WI38 (cell line): ENCODE data around the gene VPS35.

Experiments used
- H3K4me3 ChIP-seq: 2 replicates; pipeline ENCODE4 v1.5.1; 2011; ENCODE audit warnings: low read depth, mild to moderate bottlenecking, control low read depth, low read length
- TF ChIP-seq, protein P1 (sequence below): IDR thresholded peaks from 2 replicates; pipeline ENCODE4 v1.5.1; 2012; ENCODE audit warnings: low read depth, mild to moderate bottlenecking, control low read depth, low read length

Gene VPS35

GRCh38 chr16:46696957-46697356 lies 8.0 kb upstream of the VPS35 start:
- TF ChIP-seq, protein P1, sequence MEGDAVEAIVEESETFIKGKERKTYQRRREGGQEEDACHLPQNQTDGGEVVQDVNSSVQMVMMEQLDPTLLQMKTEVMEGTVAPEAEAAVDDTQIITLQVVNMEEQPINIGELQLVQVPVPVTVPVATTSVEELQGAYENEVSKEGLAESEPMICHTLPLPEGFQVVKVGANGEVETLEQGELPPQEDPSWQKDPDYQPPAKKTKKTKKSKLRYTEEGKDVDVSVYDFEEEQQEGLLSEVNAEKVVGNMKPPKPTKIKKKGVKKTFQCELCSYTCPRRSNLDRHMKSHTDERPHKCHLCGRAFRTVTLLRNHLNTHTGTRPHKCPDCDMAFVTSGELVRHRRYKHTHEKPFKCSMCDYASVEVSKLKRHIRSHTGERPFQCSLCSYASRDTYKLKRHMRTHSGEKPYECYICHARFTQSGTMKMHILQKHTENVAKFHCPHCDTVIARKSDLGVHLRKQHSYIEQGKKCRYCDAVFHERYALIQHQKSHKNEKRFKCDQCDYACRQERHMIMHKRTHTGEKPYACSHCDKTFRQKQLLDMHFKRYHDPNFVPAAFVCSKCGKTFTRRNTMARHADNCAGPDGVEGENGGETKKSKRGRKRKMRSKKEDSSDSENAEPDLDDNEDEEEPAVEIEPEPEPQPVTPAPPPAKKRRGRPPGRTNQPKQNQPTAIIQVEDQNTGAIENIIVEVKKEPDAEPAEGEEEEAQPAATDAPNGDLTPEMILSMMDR, result no peak
- no peak overlapping the region for H3K4me3 ChIP-seq

- no peak overlapping the region for H3K4me3 ChIP-seq
- TF ChIP-seq, protein P1, result no peak
Measured at GRCh38 chr16:46695937-46696336, 7.0 kb upstream of the VPS35 start.

DNA sequence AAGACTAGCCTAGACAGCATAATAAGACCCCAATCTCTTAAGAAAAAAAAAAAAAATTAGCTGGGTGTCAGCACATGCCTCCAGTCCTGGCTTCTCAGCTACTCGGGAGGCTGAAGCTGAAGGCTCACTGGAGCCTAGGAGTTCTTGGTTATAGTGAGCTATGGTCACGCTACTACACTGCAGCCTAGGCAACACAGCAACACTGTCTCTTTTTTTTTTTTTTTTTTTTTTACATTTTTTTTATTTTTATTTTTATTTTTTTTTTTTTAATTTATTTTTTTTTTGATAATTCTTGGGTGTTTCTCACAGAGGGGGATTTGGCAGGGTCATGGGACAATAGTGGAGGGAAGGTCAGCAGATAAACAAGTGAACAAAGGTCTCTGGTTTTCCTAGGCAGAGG lies 4.6 kb upstream of the VPS35 start:
- H3K4me3 ChIP-seq, result no peak overlapping the region
- TF ChIP-seq, protein P1, result no peak

- H3K4me3 ChIP-seq, result no peak overlapping the region
- TF ChIP-seq, protein P1, result no peak
Measured at GRCh38 chr16:46691726-46692125, 2.7 kb upstream of the VPS35 start.

GRCh38 chr16:46690281-46691178 lies 1.6 kb upstream of the VPS35 start:
- TF ChIP-seq, protein P1, result no peak; the same call in 1 of the 2 replicates
- peak overlapping the region; percentile 78 for H3K4me3 ChIP-seq

GRCh38 chr16:46689365-46690280 lies 645 bp upstream of the VPS35 start, which contains the start of gene ORC6:
Gene ORC6, plus strand, starts transcription at chr16:46689659. Its CDS starts 47 bp downstream, at chr16:46689706.
- TF ChIP-seq, protein P1, result peak; percentile 38; the same call in 1 of the 2 replicates

More at GRCh38 chr16:46689365-46690280, 645 bp upstream of the VPS35 start, which contains the start of gene ORC6:
- peak within 1 kb of the TSS; percentile 78 for H3K4me3 ChIP-seq
